WTC11 (cell line): ENCODE measurements around the gene KHK. TPM values are rescaled to one million over a fixed set of nuclear protein-coding genes. Genes with fewer than 3 reads are reported as not detected.

Experiments
- ATAC-seq: fragments of 200-7000 bp; cut with Tn5 transposase; 2 replicates; pipeline ENCODE4 v1.10.0; 2021; ENCODE audit warnings: mild to moderate bottlenecking, moderate library complexity
- CTCF ChIA-PET: fragments of 300-600 bp; sonication (Branson Sonifier 250); formaldehyde crosslinking; loops from one replicate; lab custom pipeline; 2021; ENCODE audit warnings: antibody characterized with exemption; lab: Charles Lee
- POLR2A ChIA-PET: fragments of 350-600 bp; sonication (Branson Sonifier 250); formaldehyde crosslinking; loops from one replicate; lab custom pipeline; 2021; ENCODE audit warnings: antibody characterized with exemption; lab: Charles Lee
- DNase-seq: peaks from one replicate; pipeline ENCODE4 v3.0.0; 2021; ENCODE audit warnings: low spot score
- H3K27ac Mint-ChIP-seq: 2 replicates; pipeline ENCODE4 v1.8.0; 2021; ENCODE audit warnings: mixed read lengths
- H3K27me3 Mint-ChIP-seq: 2 replicates; pipeline ENCODE4 v1.8.0; 2021; ENCODE audit warnings: low read depth, mild to moderate bottlenecking, moderate library complexity, mixed read lengths
- H3K36me3 Mint-ChIP-seq: 2 replicates; pipeline ENCODE4 v1.8.0; 2021; ENCODE audit warnings: mixed read lengths
- H3K4me1 Mint-ChIP-seq: 2 replicates; pipeline ENCODE4 v1.8.0; 2022; ENCODE audit warnings: mixed read lengths
- H3K4me3 Mint-ChIP-seq: 2 replicates; pipeline ENCODE4 v1.8.0; 2021; ENCODE audit warnings: mild to moderate bottlenecking, moderate library complexity, mixed read lengths
- H3K9me3 Mint-ChIP-seq: 2 replicates; pipeline ENCODE4 v1.8.0; 2021; ENCODE audit warnings: mixed read lengths
- CBFB ChIP-seq: sonication (generic); formaldehyde crosslinking; IDR thresholded peaks from 2 replicates; pipeline ENCODE4 v1.8.1; 2022; ENCODE audit warnings: mild to moderate bottlenecking, low read depth, missing genetic modification reagents
- ESRRA ChIP-seq: sonication (generic); formaldehyde crosslinking; IDR thresholded peaks from 2 replicates; pipeline ENCODE4 v1.8.1; 2022; ENCODE audit warnings: mild to moderate bottlenecking, missing genetic modification reagents, borderline replicate concordance
- FOXP1 ChIP-seq: sonication (generic); formaldehyde crosslinking; IDR thresholded peaks from 2 replicates; pipeline ENCODE4 v1.8.0; 2022; ENCODE audit warnings: missing genetic modification reagents, mild to moderate bottlenecking, moderate library complexity, borderline replicate concordance
- GTF2I ChIP-seq: fragments of 250-450 bp; sonication (Bioruptor Pico); conservative IDR thresholded peaks from 2 replicates; pipeline ENCODE4 v1.4.0; 2021; ENCODE audit warnings: mild to moderate bottlenecking
- HMGXB4 ChIP-seq: sonication (generic); formaldehyde crosslinking; IDR thresholded peaks from 2 replicates; pipeline ENCODE4 v1.8.1; 2023; ENCODE audit warnings: mild to moderate bottlenecking, moderate library complexity, missing genetic modification reagents
- IRF2 ChIP-seq: sonication (generic); formaldehyde crosslinking; IDR thresholded peaks from 2 replicates; pipeline ENCODE4 v1.8.0; 2022; ENCODE audit warnings: low read depth, missing genetic modification reagents, borderline replicate concordance
- MLX ChIP-seq: sonication (generic); formaldehyde crosslinking; IDR thresholded peaks from 2 replicates; pipeline ENCODE4 v1.8.1; 2023; ENCODE audit warnings: mild to moderate bottlenecking, missing genetic modification reagents, moderate library complexity
- NR1H2 ChIP-seq: sonication (generic); formaldehyde crosslinking; IDR thresholded peaks from 2 replicates; pipeline ENCODE4 v1.9.0; 2021; ENCODE audit warnings: mild to moderate bottlenecking, moderate library complexity, missing genetic modification reagents
- SOX15 ChIP-seq: fragments of 250-450 bp; sonication (Bioruptor Pico); IDR thresholded peaks from 2 replicates; pipeline ENCODE4 v1.9.0; 2021; ENCODE audit warnings: mild to moderate bottlenecking
- SP1 ChIP-seq: sonication (generic); formaldehyde crosslinking; conservative IDR thresholded peaks from 2 replicates; pipeline ENCODE4 v1.8.1; 2022; ENCODE audit warnings: missing genetic modification reagents
- STAT6 ChIP-seq: sonication (generic); formaldehyde crosslinking; conservative IDR thresholded peaks from 2 replicates; pipeline ENCODE4 v1.8.1; 2023; ENCODE audit warnings: mild to moderate bottlenecking, low read depth, missing genetic modification reagents, moderate library complexity
- TEAD1 ChIP-seq: sonication (generic); formaldehyde crosslinking; IDR thresholded peaks from 2 replicates; pipeline ENCODE4 v1.8.0; 2022; ENCODE audit warnings: mild to moderate bottlenecking, missing genetic modification reagents
- ZNF281 ChIP-seq: sonication (generic); formaldehyde crosslinking; IDR thresholded peaks from 2 replicates; pipeline ENCODE4 v1.8.0; 2023; ENCODE audit warnings: mild to moderate bottlenecking, missing genetic modification reagents
- total RNA-seq: library from RNA; stranded (reverse); gene quantifications from 3 replicates; pipeline ENCODE4 v1.2.3, GENCODE V29; 2021
- TF ChIP-seq, protein P1 (sequence below): sonication (generic); formaldehyde crosslinking; IDR thresholded peaks from 2 replicates; pipeline ENCODE4 v1.8.1; 2023; ENCODE audit warnings: mild to moderate bottlenecking, missing genetic modification reagents, moderate library complexity
- TF ChIP-seq, protein P2 (sequence below): fragments of 250-450 bp; sonication (Bioruptor Pico); IDR thresholded peaks from 2 replicates; pipeline ENCODE4 v1.9.0; 2021; ENCODE audit warnings: mild to moderate bottlenecking, borderline replicate concordance

The KHK gene
- total RNA-seq, 1 experiment from 2014 or later, result 17.4 TPM

DNA sequence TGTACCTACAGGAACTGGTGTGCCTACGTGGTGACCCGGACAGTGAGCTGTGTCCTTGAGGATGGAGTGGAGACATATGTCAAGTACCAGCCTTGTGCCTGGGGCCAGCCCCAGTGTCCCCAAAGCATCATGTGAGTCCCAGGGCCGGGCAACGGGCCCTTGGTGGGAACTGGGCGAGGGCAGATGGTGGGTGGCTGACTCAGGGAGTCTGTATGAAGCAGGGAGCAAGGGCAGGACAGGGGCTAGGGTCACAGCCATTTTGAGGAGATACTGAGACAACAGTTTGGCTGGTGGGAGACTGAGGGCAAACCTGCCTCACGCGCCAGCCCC lies 6.5 kb upstream of the KHK start:
- no peaks in the 10 kb centered on the region for H3K9me3 Mint-ChIP-seq
- ChIA-PET POLR2A (interaction anchor here (1.3 kb wide), 1 partner anchor 9 kb away, joined by 5 read pairs; the partner anchor contains the start of gene OST4), CTCF (interaction anchor here (1.0 to 1.7 kb wide), 4 partner anchors 8 to 234 kb away, joined by 3 to 29 read pairs (median 11); partner anchors contain the start of genes AGBL5 and OST4)

More for the DNA sequence above, 6.5 kb upstream of the KHK start:
- Mint-ChIP-seq H3K4me1 (peaks cover 22% of the 10 kb centered on the region), H3K27ac (no peak overlapping the region), H3K27me3 (peaks cover 19% of the 10 kb centered on the region), H3K4me3 (no peak overlapping the region), H3K36me3 (no peaks in the 10 kb centered on the region)
- no peak for ATAC-seq
- DNase-seq, result no peak
- no peak for TF ChIP-seq SP1 (CRISPR knock-in tag)
- no peak for TF ChIP-seq FOXP1 (CRISPR knock-in tag)
- TF ChIP-seq IRF2, result no peak
- TF ChIP-seq TEAD1 (CRISPR knock-in tag), result no peak
- TF ChIP-seq HMGXB4 (CRISPR knock-in tag), result no peak
- no peak for TF ChIP-seq CBFB (CRISPR knock-in tag)
- TF ChIP-seq ZNF281 (CRISPR knock-in tag), result no peak
- TF ChIP-seq, protein P1, sequence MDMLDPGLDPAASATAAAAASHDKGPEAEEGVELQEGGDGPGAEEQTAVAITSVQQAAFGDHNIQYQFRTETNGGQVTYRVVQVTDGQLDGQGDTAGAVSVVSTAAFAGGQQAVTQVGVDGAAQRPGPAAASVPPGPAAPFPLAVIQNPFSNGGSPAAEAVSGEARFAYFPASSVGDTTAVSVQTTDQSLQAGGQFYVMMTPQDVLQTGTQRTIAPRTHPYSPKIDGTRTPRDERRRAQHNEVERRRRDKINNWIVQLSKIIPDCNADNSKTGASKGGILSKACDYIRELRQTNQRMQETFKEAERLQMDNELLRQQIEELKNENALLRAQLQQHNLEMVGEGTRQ, result no peak
- TF ChIP-seq NR1H2, result no peak
- TF ChIP-seq MLX (CRISPR knock-in tag), result no peak
- TF ChIP-seq, protein P2, sequence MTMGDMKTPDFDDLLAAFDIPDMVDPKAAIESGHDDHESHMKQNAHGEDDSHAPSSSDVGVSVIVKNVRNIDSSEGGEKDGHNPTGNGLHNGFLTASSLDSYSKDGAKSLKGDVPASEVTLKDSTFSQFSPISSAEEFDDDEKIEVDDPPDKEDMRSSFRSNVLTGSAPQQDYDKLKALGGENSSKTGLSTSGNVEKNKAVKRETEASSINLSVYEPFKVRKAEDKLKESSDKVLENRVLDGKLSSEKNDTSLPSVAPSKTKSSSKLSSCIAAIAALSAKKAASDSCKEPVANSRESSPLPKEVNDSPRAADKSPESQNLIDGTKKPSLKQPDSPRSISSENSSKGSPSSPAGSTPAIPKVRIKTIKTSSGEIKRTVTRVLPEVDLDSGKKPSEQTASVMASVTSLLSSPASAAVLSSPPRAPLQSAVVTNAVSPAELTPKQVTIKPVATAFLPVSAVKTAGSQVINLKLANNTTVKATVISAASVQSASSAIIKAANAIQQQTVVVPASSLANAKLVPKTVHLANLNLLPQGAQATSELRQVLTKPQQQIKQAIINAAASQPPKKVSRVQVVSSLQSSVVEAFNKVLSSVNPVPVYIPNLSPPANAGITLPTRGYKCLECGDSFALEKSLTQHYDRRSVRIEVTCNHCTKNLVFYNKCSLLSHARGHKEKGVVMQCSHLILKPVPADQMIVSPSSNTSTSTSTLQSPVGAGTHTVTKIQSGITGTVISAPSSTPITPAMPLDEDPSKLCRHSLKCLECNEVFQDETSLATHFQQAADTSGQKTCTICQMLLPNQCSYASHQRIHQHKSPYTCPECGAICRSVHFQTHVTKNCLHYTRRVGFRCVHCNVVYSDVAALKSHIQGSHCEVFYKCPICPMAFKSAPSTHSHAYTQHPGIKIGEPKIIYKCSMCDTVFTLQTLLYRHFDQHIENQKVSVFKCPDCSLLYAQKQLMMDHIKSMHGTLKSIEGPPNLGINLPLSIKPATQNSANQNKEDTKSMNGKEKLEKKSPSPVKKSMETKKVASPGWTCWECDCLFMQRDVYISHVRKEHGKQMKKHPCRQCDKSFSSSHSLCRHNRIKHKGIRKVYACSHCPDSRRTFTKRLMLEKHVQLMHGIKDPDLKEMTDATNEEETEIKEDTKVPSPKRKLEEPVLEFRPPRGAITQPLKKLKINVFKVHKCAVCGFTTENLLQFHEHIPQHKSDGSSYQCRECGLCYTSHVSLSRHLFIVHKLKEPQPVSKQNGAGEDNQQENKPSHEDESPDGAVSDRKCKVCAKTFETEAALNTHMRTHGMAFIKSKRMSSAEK, result no peak
- no peak for TF ChIP-seq SOX15 (CRISPR knock-in tag)
- TF ChIP-seq STAT6 (CRISPR knock-in tag), result no peak
- TF ChIP-seq GTF2I, result no peak
- TF ChIP-seq ESRRA, result no peak
